Vagina (tissue), 2 donors: ENCODE results near the gene ATP5ME. TPM values are rescaled to one million over a fixed set of nuclear protein-coding genes. Genes with fewer than 3 reads are reported as not detected.

ENCODE experiments used
- DNase-seq, 2 donors: peaks; one replicate each; pipeline ENCODE4 v3.0.0-alpha.2; 2017; ENCODE audit errors: extremely low spot score in 2 of 2
- H3K27ac ChIP-seq: fragments of 200-600 bp; sonication (generic); one replicate; pipeline ENCODE4 v1.5.1; 2019
- H3K27me3 ChIP-seq: fragments of 200-600 bp; sonication (generic); one replicate; pipeline ENCODE4 v1.5.1; 2019
- H3K36me3 ChIP-seq, 2 donors: fragments of 200-600 bp; sonication (generic); one replicate each; pipeline ENCODE4 v1.5.1; 2017 to 2019
- H3K4me1 ChIP-seq: fragments of 200-600 bp; sonication (generic); one replicate; pipeline ENCODE4 v1.5.1; 2019
- H3K4me3 ChIP-seq, 2 donors: fragments of 200-600 bp; sonication (generic); 1 replicate in 1 of 2; 2 replicates in 1 of 2; pipeline ENCODE4 v1.5.1; 2016 to 2019
- H3K9me3 ChIP-seq: fragments of 200-600 bp; sonication (generic); one replicate; pipeline ENCODE4 v1.5.1; 2019
- CTCF ChIP-seq, 3 experiments: fragments of 450-650 bp in 2 of 3; fragments of 200-600 bp in 1 of 3; sonication (generic) in 1 of 3; IDR thresholded peaks; one replicate each; pipeline ENCODE4 v1.5.1; 2017 to 2019; ENCODE audit warnings: antibody characterized with exemption in 3 of 3, mild to moderate bottlenecking in 2 of 3, moderate library complexity in 2 of 3
- POLR2A ChIP-seq, 2 donors: fragments of 450-650 bp; IDR thresholded peaks; one replicate each; pipeline ENCODE4 v1.6.1; 2017; ENCODE audit warnings: antibody characterized with exemption in 2 of 2, mild to moderate bottlenecking in 2 of 2, moderate library complexity in 2 of 2
- POLR2AphosphoS5 ChIP-seq, 2 donors: sonication (generic); formaldehyde crosslinking; IDR thresholded peaks; one replicate each; pipeline ENCODE4 v1.9.0; 2017; ENCODE audit warnings: antibody characterized with exemption in 2 of 2, mild to moderate bottlenecking in 2 of 2, low read depth in 1 of 2; ENCODE audit not compliant: insufficient read depth in 1 of 2
- intact Hi-C: fragments of 100-400 bp; cut with DNase I; formaldehyde crosslinking; loops from one replicate; pipeline ENCODE4 v1.15.1; 2023
- total RNA-seq: library from RNA; depleted of rRNA; stranded (reverse); fragments of >200 nt; gene quantifications from one replicate; pipeline ENCODE4 v1.2.3, GENCODE V29; 2016

ATP5ME gene
- total RNA-seq, 1 donor from 2014 or later = 181 TPM

- no peak for DNase-seq
- H3K36me3 ChIP-seq = no peaks in the 10 kb centered on the region
- TF ChIP-seq POLR2AphosphoS5 (IDR thresholded peaks at IDR 0.05; ENCODE audit: insufficient read depth in 1 of 2, low read depth in 1 of 2) (no peak), CTCF (IDR thresholded peaks at IDR 0.05) (no peak), POLR2A (IDR thresholded peaks at IDR 0.05) (no peak)
- intact Hi-C loops = no loop called here
- no peaks in the 10 kb centered on the region for H3K9me3 ChIP-seq
- no peak overlapping the region for H3K4me3 ChIP-seq
- H3K27ac ChIP-seq = no peak overlapping the region
- peaks cover 5% of the 10 kb centered on the region for H3K27me3 ChIP-seq
- H3K4me1 ChIP-seq = peaks cover 5% of the 10 kb centered on the region
Observed at GRCh38 chr4:649751-650310, 24.2 kb downstream of the ATP5ME start.

GRCh38 chr4:649293-649625 lies 24.8 kb downstream of the ATP5ME start:
- no peak for DNase-seq
- TF ChIP-seq POLR2A (IDR thresholded peaks at IDR 0.05) (no peak), POLR2AphosphoS5 (IDR thresholded peaks at IDR 0.05; ENCODE audit: insufficient read depth in 1 of 2, low read depth in 1 of 2) (no peak), CTCF (IDR thresholded peaks at IDR 0.05) (no peak)
- Histone ChIP-seq H3K4me1 (peaks cover 5% of the 10 kb centered on the region), H3K27ac (no peak overlapping the region), H3K27me3 (peaks cover 5% of the 10 kb centered on the region), H3K4me3 (no peak overlapping the region), H3K9me3 (no peaks in the 10 kb centered on the region), H3K36me3 (no peaks in the 10 kb centered on the region)
- intact Hi-C loops = no loop called here

- TF ChIP-seq POLR2A (IDR thresholded peaks at IDR 0.05) = no peak
- TF ChIP-seq CTCF (IDR thresholded peaks at IDR 0.05) = no peak
- TF ChIP-seq POLR2AphosphoS5 (IDR thresholded peaks at IDR 0.05; ENCODE audit: insufficient read depth in 1 of 2, low read depth in 1 of 2) = no peak
- Histone ChIP-seq H3K36me3 (no peaks in the 10 kb centered on the region), H3K9me3 (no peaks in the 10 kb centered on the region), H3K4me1 (peaks cover 5% of the 10 kb centered on the region), H3K27me3 (peaks cover 5% of the 10 kb centered on the region), H3K4me3 (no peak overlapping the region), H3K27ac (no peak overlapping the region)
- intact Hi-C loops = no loop called here
- DNase-seq = no peak
Observed at GRCh38 chr4:648579-649292, 25.3 kb downstream of the ATP5ME start.

GRCh38 chr4:647481-647880 lies 26.6 kb downstream of the ATP5ME start:
- Histone ChIP-seq H3K27me3 (peaks cover 5% of the 10 kb centered on the region), H3K9me3 (no peaks in the 10 kb centered on the region)

More at GRCh38 chr4:647481-647880, 26.6 kb downstream of the ATP5ME start:
- TF ChIP-seq POLR2AphosphoS5 (IDR thresholded peaks at IDR 0.05; ENCODE audit: insufficient read depth in 1 of 2, low read depth in 1 of 2) = no peak
- no peak for TF ChIP-seq POLR2A (IDR thresholded peaks at IDR 0.05)
- no peak for TF ChIP-seq CTCF (IDR thresholded peaks at IDR 0.05)
- intact Hi-C loops = no loop called here
- H3K36me3 ChIP-seq = no peaks in the 10 kb centered on the region
- peaks cover 5% of the 10 kb centered on the region for H3K4me1 ChIP-seq
- H3K4me3 ChIP-seq = no peak overlapping the region
- DNase-seq = no peak
- no peak overlapping the region for H3K27ac ChIP-seq
